Fibroblast of skin of left quadriceps (primary cell): ENCODE data around the gene C19orf47.
"Not testable (repeated sequence)": the region's sequence is repeated elsewhere in the genome, so short reads cannot be mapped to it uniquely, and the experiment has no call there.

ENCODE experiments used
- DNase-seq, 2 experiments: peaks; one replicate each; pipeline ENCODE4 v3.0.0-alpha.2; 2013; ENCODE audit warnings: low read depth in 2 of 2

Gene C19orf47

DNA sequence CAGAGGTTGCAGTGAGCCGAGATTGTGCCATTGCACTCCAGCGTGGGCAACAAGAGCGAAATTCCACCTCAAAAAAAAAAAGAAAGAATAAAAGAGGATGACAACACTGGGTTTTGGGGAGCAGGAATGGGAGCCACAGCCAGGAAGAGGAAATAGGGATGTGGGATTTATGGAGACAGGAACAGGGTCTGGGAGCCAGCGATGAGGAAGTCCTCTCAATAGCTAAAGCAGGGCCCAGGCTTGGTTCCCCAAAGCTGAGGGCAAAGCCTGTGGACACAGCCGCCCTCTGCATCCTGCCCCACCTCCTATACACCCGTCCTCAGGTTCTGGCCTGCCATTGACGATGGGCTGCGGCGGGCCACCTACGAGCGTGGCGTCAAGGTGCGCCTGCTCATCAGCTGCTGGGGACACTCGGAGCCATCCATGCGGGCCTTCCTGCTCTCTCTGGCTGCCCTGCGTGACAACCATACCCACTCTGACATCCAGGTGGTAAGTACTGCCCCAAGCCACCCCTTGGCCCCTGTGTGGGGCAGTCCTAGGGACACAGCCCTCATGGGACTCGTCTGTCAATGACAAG lies 28.2 kb upstream of the C19orf47 start:
- DNase-seq, result no peak

GRCh38 chr19:40374084-40374483 lies 25.9 kb upstream of the C19orf47 start:
- no peak for DNase-seq

- no peak for DNase-seq
Observed at GRCh38 chr19:40371802-40372122, 23.6 kb upstream of the C19orf47 start.

- no peak for DNase-seq
Observed at GRCh38 chr19:40370997-40371801, 23.0 kb upstream of the C19orf47 start.

- not testable (repeated sequence) for DNase-seq
Observed at GRCh38 chr19:40370253-40370652, 22.1 kb upstream of the C19orf47 start.

- no peak for DNase-seq
Observed at GRCh38 chr19:40369797-40370196, 21.6 kb upstream of the C19orf47 start.

GRCh38 chr19:40367577-40368434 lies 19.6 kb upstream of the C19orf47 start:
- no peak for DNase-seq

GRCh38 chr19:40366697-40367561 lies 18.7 kb upstream of the C19orf47 start:
- DNase-seq, result no peak

DNA sequence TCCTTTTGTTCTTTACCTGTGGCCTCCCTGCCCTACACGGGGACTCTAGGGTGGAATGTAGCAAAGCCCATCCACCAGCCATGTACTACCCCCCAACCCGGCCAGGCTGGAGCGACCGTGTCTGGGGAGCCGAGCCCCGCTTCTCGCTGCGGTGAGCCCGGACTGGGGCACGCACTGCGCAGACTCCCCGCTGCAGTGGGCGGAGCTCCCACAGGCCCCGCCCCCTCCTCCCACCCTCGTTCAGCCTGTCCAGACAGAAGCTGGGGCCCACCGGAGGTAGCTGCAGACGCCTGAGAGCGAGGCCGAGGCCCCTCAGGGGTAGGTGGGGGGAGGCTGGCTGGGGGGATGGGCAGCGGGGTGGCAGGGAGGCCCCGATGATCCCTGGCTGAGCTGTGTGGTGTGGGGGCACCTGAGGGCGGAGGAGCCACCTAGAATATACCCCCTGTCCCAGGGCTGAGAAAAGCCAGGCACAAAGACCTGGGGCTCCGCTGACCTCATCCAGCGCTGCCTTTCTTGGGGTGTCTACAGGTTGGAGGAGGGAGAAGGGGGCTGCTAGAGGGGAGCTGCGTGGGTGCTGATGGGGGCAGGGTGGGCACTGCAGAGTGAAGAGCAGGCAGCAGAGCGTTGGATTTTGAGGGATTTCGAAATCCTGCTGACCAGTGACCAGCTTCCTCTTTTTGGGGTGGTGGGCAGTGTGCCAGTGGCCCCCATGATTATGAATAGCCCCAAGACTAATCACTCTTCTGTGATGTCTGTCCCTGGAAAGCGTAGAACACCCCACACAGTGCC lies 17.6 kb upstream of the C19orf47 start:
- peak; percentile 52 to 54 for DNase-seq

DNA sequence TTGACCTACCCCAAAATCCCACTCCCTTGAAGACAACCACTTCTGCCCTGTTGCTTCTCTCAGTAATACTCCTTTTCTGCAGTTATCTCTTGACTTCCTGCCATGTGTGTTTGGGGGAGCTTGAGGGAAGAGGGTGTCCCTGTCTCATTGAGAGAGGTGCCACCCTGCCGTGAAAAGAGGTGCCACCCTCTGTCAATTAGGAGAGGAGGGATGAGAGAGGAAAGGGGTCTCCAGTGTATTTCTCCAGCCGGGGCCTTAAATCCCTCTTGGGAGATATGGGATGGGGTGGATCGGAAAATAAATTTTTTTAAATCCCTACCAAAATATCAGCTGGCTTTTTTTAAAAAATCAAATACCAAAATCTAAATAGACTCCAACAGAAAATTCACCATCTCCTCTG lies 16.8 kb upstream of the C19orf47 start:
- no peak for DNase-seq

DNA sequence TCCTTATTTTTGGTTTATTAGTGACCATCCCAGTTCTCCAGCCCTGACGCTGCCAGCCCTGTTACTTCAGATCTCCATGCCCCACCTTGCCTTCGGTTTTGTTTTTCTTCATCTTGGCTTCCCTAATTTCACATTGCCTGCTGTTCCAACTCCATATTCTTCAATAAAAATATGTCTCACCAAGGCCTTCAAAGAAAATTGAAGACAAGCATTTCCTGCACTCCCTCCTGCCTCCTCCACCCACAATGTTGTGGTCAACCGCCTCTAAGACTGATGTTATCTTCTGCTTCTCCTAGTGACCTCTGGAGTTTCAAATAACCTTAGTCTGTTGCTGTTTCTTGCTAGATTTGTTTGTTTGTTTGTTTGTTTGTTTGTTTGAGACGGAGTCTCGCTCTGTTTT lies 14.9 kb upstream of the C19orf47 start:
- DNase-seq, result no peak

DNA sequence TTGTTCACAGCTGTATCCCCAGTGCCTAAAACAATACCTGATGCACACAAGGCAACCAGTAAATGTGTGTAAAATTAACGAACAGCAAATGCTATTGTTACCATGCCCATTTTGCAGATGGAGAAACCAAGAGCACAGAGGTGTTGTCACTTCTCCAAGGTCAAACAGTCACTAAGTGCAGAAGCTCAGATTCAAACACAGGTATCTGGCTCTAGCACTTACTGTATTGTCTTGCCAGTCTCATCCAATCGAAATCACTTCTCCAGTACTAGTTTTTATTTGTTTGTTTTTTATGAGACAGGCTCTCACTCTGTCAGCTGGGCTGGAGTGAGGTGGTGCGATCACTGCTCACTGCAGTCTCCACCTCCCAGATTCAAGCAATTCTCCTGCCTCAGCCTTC lies 14.0 kb upstream of the C19orf47 start:
- DNase-seq, result no peak

- no peak for DNase-seq
Observed at GRCh38 chr19:40360708-40361241, 12.6 kb upstream of the C19orf47 start.

- DNase-seq, result no peak
Observed at GRCh38 chr19:40360020-40360707, 12.0 kb upstream of the C19orf47 start.

DNA sequence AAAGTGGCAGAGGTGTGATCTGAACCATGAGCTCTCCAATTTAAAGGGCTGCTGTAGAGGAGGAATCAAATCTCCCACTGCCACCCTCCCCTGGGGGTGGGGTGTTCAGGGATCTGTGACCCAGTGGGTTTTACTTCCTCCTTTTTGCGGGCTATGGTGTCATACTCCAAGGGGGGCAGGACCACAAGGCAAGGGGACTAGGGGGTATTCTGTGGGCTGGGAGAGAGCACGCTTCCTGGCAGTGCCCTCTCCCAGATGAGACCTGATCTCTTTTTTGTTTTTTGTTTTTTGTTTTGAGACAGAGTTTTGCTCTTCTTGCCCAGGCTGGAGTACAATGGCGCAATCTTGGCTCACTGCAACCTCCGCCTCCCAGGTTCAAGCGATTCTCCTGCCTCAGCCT lies 10.6 kb upstream of the C19orf47 start:
- no peak for DNase-seq

DNA sequence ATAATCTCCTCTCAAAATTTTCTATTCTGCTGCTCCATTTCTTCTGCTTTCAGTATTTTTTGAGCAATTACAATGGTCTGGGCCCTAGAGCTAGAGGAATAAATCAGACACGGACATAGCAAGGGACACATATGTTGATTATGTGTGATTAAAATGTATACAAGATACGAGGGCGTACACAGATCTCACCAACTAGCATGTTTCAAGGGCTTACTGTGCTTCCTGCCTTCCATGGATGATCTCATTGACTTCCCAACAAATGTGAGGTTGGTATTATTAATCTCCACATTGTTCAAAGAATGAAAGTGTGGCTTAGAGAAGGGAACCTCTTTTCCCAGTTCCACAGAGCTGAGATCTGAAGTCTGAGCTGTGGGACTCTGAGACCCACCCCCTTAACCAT lies 9.4 kb upstream of the C19orf47 start:
- no peak for DNase-seq

GRCh38 chr19:40356681-40357595 lies 8.7 kb upstream of the C19orf47 start:
- no peak for DNase-seq

DNA sequence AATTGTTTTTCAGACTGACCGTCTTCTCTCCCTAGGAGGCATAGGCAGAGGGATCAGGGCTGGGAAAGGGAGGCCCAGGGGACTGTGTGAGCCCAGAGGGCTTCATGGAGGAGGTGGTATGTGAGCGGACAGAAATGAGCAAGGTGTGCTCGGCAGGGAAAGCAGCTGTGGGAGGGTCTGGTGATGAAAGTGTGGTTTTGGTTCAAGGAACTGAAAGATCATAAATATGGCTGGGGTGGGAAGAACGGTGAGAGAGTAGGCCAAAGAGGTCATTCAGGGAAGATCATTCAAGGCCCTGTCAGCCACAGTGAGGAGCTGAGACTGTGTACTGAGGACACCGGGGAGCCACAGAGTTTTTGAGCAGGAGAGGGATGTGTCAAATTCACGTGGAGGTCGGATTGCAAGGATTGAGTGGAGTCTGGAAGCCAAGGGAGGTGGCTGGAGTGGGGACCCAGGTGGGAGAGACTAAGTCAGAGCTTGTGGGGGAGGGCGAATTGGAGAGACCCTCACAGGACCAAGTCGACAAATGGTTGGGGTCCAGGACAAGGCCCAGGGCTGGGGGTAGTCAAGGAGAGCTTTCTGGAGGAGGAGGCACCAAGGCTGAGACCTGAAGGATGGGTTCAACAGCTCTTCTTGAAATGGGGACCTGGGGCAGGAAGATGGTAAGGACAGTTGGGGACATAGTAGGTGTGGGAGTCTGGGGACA lies 7.9 kb upstream of the C19orf47 start:
- DNase-seq, result no peak
